Osteocyte (in vitro differentiated cells): ENCODE measurements around the gene OVOL1. TPM values are rescaled to one million over a fixed set of nuclear protein-coding genes. Genes with fewer than 3 reads are reported as not detected.

Source experiments
- DNase-seq: peaks from one replicate; pipeline ENCODE4 v3.0.0; 2021; ENCODE audit warnings: mixed read lengths; ENCODE audit not compliant: unreplicated experiment; ENCODE audit errors: extremely low spot score
- H3K27ac Mint-ChIP-seq: one replicate; pipeline ENCODE4 v1.8.0; 2021; ENCODE audit warnings: mild to moderate bottlenecking, mixed read lengths; ENCODE audit not compliant: unreplicated experiment
- H3K27me3 Mint-ChIP-seq: one replicate; pipeline ENCODE4 v1.8.0; 2021; ENCODE audit warnings: mixed read lengths; ENCODE audit not compliant: unreplicated experiment
- H3K36me3 Mint-ChIP-seq: one replicate; pipeline ENCODE4 v1.8.0; 2021; ENCODE audit warnings: mixed read lengths; ENCODE audit not compliant: unreplicated experiment
- H3K4me1 Mint-ChIP-seq: one replicate; pipeline ENCODE4 v1.8.0; 2021; ENCODE audit warnings: mixed read lengths; ENCODE audit not compliant: unreplicated experiment
- H3K4me3 Mint-ChIP-seq: one replicate; pipeline ENCODE4 v1.8.0; 2021; ENCODE audit warnings: mild to moderate bottlenecking, moderate library complexity, mixed read lengths; ENCODE audit not compliant: unreplicated experiment
- H3K9me3 Mint-ChIP-seq: one replicate; pipeline ENCODE4 v1.8.0; 2021; ENCODE audit warnings: mixed read lengths; ENCODE audit not compliant: unreplicated experiment
- total RNA-seq: library from RNA; stranded (reverse); gene quantifications from 2 replicates; pipeline ENCODE4 v1.2.1, GENCODE V29; 2021
- TF ChIP-seq, protein P1 (sequence below): fragments of 200-600 bp; sonication (generic); IDR thresholded peaks from 2 replicates; pipeline ENCODE4 v1.5.0; 2021; ENCODE audit warnings: antibody characterized with exemption, mild to moderate bottlenecking, moderate library complexity

The OVOL1 gene
- total RNA-seq, 1 donor from 2014 or later, result not detected

DNA sequence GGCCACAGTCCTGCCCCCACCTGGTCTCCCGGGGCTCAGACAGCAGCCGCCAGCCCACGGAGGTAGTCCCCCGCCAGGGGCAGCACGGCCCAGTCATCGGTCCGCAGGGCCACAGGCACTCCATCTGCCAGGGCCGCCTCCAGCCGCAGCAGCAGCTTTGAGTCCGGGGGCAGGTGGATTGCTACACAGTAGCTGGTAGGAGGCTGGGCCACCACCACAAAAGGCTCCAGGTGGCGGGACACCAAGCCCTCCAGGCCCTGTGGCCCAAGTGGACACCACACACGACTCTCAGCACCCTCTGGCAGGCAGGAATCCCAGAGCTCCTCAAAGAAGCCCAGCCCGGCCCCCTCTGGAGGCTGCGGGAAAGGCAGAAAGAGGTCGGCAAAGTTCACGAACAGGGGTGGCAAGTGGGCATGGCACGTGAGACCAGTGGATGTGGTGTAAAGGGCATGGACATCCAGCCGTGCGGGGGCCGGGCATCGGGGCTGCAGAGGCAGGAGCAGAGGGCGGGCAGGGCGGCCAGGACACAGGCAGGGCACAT lies 9.0 kb upstream of the OVOL1 start:
- Mint-ChIP-seq H3K4me3 (no peak overlapping the region), H3K27me3 (no peaks in the 10 kb centered on the region), H3K36me3 (peaks cover 9% of the 10 kb centered on the region), H3K27ac (no peak overlapping the region), H3K4me1 (peaks cover 11% of the 10 kb centered on the region), H3K9me3 (no peaks in the 10 kb centered on the region)
- peak; percentile 80 for DNase-seq
- TF ChIP-seq, protein P1, sequence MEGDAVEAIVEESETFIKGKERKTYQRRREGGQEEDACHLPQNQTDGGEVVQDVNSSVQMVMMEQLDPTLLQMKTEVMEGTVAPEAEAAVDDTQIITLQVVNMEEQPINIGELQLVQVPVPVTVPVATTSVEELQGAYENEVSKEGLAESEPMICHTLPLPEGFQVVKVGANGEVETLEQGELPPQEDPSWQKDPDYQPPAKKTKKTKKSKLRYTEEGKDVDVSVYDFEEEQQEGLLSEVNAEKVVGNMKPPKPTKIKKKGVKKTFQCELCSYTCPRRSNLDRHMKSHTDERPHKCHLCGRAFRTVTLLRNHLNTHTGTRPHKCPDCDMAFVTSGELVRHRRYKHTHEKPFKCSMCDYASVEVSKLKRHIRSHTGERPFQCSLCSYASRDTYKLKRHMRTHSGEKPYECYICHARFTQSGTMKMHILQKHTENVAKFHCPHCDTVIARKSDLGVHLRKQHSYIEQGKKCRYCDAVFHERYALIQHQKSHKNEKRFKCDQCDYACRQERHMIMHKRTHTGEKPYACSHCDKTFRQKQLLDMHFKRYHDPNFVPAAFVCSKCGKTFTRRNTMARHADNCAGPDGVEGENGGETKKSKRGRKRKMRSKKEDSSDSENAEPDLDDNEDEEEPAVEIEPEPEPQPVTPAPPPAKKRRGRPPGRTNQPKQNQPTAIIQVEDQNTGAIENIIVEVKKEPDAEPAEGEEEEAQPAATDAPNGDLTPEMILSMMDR, result no peak

- no peak overlapping the region for H3K27ac Mint-ChIP-seq
- no peak overlapping the region for H3K4me3 Mint-ChIP-seq
- TF ChIP-seq, protein P1, result no peak
- H3K4me1 Mint-ChIP-seq, result peaks cover 11% of the 10 kb centered on the region
- no peaks in the 10 kb centered on the region for H3K9me3 Mint-ChIP-seq
- H3K27me3 Mint-ChIP-seq, result no peaks in the 10 kb centered on the region
- DNase-seq, result peak; percentile 80
- H3K36me3 Mint-ChIP-seq, result peaks cover 9% of the 10 kb centered on the region
Observed at GRCh38 chr11:65778431-65778900, 8.4 kb upstream of the OVOL1 start.

DNA sequence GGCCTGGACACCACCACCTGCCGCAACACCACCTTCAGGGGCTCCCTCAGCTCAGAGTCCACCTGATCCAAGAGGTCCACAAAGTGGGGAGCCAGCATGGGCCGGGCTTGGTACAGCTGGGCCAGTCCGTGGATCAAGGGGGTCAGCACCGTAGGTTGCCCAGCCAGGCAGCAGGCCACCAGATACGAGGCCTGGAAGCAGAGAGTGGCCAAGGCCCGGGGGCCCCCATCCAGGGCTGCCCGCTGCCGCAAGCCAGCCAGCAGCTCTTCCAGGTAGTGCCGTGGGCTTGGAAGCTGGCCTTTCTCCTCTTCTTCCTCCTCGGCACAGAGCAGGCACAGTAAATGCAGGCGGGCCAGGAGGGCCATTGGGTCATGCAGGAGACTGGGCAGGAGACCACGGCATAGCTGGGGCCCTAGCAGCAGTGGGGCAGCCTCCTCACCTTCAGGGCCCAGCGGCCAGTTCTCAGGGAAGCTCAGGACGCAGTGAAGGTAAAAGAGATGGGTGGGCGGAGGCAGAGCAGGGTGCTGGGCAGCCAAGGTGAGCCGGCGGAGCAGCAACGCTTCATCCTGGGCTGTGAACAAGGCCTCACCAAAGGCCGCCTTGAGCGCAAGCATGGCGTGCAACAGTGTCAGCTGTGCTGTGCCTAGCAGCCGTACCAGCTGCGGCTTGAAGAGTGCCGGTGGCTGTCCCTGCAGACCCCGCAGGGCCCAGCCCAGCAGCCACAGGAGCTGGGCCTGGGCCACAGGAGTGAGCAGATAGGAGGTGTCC lies 7.8 kb upstream of the OVOL1 start:
- TF ChIP-seq, protein P1, result no peak
- Mint-ChIP-seq H3K4me3 (peak overlapping the region; percentile 87), H3K36me3 (peaks cover 9% of the 10 kb centered on the region), H3K27me3 (peaks cover 3% of the 10 kb centered on the region), H3K27ac (no peak overlapping the region), H3K9me3 (no peaks in the 10 kb centered on the region), H3K4me1 (peaks cover 11% of the 10 kb centered on the region)
- no peak for DNase-seq

GRCh38 chr11:65779669-65779918 lies 7.3 kb upstream of the OVOL1 start:
- Mint-ChIP-seq H3K4me3 (peak overlapping the region; percentile 87), H3K4me1 (peaks cover 11% of the 10 kb centered on the region), H3K36me3 (peaks cover 9% of the 10 kb centered on the region), H3K9me3 (no peaks in the 10 kb centered on the region), H3K27me3 (peaks cover 8% of the 10 kb centered on the region), H3K27ac (no peak overlapping the region)
- no peak for DNase-seq
- TF ChIP-seq, protein P1, result no peak

DNA sequence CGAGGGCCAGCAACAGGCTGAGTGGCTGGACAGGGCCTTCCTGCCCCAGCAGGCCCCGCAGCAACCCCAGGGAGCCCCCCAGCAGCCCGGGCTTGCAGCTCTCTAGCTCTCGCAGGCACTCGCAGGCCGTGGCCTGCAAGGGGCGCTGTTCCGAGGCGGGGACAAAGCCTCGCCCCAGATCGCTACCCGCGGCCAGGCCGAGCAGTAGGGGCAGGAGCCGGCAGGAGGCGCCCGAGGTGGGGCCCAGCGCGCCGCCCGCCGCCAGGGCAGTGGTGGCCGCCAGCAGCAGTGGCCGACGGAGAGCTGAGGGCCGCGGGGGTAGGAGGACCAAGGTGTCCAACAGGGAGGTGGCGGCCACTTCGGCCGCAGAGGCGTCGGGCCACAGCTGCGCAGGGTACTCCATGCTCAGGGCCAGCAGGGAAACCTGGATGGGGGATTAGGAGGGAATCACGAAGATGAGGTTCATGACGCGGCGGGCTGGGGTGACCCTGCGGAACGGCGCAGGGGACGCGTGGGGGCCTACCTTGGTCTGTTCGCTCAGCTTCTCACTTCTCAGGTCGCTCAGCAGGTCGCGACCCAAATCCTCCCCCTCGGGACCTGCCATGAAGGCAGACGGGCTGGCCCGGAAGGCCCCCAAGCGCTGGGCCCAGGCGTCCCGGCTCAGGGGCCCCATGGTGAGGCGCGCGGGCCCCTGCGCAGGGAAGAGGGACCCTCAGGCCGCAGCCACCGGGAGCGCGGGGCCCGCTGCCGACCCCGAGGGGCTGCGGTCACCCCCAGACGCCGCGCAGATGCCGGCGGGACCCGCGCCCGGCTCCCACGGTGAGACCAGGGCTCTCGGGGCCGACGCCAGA lies 6.7 kb upstream of the OVOL1 start:
- Mint-ChIP-seq H3K4me1 (peaks cover 11% of the 10 kb centered on the region), H3K27me3 (peaks cover 10% of the 10 kb centered on the region), H3K27ac (peak overlapping the region; percentile 84), H3K36me3 (peaks cover 9% of the 10 kb centered on the region), H3K4me3 (peak overlapping the region; percentile 87), H3K9me3 (no peaks in the 10 kb centered on the region)
- TF ChIP-seq, protein P1, result peak; percentile 97
- DNase-seq, result peak; percentile 93
